ENCODE measurements around the gene PLEKHH1. TPM values are rescaled to one million over a fixed set of nuclear protein-coding genes. Genes with fewer than 3 reads are reported as not detected.

Gene PLEKHH1
- total and polyA plus RNA-seq, 9 of the 15 experiments (the other 6 are each of a cell fraction or from before 2014, with no cell fraction given): 0.76 to 5.9 (median 2.9) TPM

DNA sequence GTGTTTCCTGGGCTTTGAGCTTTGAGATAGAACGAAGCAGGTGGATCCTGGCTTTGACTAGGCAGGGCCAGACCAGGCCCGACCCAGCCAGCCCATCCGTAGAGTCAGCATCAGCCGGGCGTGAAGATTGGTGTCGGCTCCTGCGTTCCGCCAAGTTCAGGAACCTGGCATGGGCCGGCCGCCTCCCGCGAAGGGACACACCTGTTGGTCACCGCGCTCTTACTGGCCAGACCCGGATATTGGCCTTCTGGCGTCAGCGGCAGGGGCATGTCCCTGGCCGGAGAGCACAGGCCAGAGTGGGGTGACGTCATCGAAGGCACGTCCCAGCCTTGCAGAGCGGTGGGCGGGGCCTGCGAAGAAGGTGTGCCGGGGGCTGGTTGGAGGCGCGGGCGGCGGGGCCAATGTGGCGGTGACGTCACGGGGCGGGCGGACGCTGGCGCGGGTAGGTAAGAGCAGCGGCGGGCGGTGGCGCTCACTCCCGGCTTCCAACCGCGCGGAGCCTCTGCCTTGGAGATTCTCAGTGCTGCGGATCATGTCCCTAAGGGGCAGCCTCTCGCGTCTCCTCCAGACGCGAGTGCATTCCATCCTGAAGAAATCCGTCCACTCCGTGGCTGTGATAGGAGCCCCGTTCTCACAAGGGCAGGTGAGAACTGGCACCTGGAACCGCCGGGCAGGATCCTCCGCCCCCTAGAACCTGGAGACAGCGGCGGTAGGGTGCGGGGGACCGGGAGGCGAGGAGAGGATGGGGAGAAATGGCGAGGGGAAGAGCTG lies 86.5 kb downstream of the PLEKHH1 start, which contains the start of gene ARG2 (continued):
- TF ChIP-seq, protein P1, sequence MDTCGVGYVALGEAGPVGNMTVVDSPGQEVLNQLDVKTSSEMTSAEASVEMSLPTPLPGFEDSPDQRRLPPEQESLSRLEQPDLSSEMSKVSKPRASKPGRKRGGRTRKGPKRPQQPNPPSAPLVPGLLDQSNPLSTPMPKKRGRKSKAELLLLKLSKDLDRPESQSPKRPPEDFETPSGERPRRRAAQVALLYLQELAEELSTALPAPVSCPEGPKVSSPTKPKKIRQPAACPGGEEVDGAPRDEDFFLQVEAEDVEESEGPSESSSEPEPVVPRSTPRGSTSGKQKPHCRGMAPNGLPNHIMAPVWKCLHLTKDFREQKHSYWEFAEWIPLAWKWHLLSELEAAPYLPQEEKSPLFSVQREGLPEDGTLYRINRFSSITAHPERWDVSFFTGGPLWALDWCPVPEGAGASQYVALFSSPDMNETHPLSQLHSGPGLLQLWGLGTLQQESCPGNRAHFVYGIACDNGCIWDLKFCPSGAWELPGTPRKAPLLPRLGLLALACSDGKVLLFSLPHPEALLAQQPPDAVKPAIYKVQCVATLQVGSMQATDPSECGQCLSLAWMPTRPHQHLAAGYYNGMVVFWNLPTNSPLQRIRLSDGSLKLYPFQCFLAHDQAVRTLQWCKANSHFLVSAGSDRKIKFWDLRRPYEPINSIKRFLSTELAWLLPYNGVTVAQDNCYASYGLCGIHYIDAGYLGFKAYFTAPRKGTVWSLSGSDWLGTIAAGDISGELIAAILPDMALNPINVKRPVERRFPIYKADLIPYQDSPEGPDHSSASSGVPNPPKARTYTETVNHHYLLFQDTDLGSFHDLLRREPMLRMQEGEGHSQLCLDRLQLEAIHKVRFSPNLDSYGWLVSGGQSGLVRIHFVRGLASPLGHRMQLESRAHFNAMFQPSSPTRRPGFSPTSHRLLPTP (IDR thresholded peaks at IDR 0.05; ENCODE audit: borderline replicate concordance, extremely low read depth, insufficient read length): no peak
- no peak; the same call in 1 of the 2 replicates for TF ChIP-seq ZNF584 (CRISPR knock-in tag; IDR thresholded peaks at IDR 0.05; ENCODE audit: low read depth)
- peak; percentile 82 for TF ChIP-seq MTA3 (IDR thresholded peaks at IDR 0.05; ENCODE audit: borderline replicate concordance)
- no peak for TF ChIP-seq ZNF134 (CRISPR knock-in tag; conservative IDR thresholded peaks at IDR 0.05)
- no peak for TF ChIP-seq RFX7 (CRISPR knock-in tag; IDR thresholded peaks at IDR 0.05)
- TF ChIP-seq NFRKB (IDR thresholded peaks at IDR 0.05; ENCODE audit: low read depth): no peak
- peak; percentile 56; the same call in 1 of the 2 replicates for TF ChIP-seq NCOA1 (IDR thresholded peaks at IDR 0.05; ENCODE audit: low read depth)
- no peak for TF ChIP-seq ZNF384 (IDR thresholded peaks at IDR 0.05; ENCODE audit: low read depth, low read length)
- TF ChIP-seq, protein P2, sequence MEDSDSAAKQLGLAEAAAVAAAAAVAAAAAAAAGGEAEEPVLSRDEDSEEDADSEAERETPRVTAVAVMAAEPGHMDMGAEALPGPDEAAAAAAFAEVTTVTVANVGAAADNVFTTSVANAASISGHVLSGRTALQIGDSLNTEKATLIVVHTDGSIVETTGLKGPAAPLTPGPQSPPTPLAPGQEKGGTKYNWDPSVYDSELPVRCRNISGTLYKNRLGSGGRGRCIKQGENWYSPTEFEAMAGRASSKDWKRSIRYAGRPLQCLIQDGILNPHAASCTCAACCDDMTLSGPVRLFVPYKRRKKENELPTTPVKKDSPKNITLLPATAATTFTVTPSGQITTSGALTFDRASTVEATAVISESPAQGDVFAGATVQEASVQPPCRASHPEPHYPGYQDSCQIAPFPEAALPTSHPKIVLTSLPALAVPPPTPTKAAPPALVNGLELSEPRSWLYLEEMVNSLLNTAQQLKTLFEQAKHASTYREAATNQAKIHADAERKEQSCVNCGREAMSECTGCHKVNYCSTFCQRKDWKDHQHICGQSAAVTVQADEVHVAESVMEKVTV (CRISPR knock-in tag; IDR thresholded peaks at IDR 0.05): no peak
- no peak for TF ChIP-seq BRD9 (IDR thresholded peaks at IDR 0.05; ENCODE audit: low read depth, partially characterized antibody)
- TF ChIP-seq ZNF217 (CRISPR knock-in tag; IDR thresholded peaks at IDR 0.05): no peak
- TF ChIP-seq, protein P3, sequence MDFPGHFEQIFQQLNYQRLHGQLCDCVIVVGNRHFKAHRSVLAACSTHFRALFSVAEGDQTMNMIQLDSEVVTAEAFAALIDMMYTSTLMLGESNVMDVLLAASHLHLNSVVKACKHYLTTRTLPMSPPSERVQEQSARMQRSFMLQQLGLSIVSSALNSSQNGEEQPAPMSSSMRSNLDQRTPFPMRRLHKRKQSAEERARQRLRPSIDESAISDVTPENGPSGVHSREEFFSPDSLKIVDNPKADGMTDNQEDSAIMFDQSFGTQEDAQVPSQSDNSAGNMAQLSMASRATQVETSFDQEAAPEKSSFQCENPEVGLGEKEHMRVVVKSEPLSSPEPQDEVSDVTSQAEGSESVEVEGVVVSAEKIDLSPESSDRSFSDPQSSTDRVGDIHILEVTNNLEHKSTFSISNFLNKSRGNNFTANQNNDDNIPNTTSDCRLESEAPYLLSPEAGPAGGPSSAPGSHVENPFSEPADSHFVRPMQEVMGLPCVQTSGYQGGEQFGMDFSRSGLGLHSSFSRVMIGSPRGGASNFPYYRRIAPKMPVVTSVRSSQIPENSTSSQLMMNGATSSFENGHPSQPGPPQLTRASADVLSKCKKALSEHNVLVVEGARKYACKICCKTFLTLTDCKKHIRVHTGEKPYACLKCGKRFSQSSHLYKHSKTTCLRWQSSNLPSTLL (IDR thresholded peaks at IDR 0.05): no peak
- no peak for TF ChIP-seq FIP1L1 (IDR thresholded peaks at IDR 0.05; ENCODE audit: low read depth, low read length, poor library complexity, severe bottlenecking)

Data from K562 (cell line).